Upper lobe of left lung (tissue), 6 donors: ENCODE measurements around the gene LRP5. TPM values are rescaled to one million over a fixed set of nuclear protein-coding genes. Genes with fewer than 3 reads are reported as not detected.

Experiments
- ATAC-seq, 2 donors: fragments of 200-7000 bp; cut with Tn5 transposase; one replicate each; pipeline ENCODE4 v1.9.1; 2022; ENCODE audit warnings: mild to moderate bottlenecking in 2 of 2, moderate library complexity in 2 of 2; ENCODE audit not compliant: low FRiP score in 2 of 2
- DNase-seq, 2 donors: peaks; one replicate each; pipeline ENCODE4 v3.0.0-alpha.2; 2019 to 2020
- H3K27ac ChIP-seq, 4 donors: fragments of 200-600 bp; sonication (generic); one replicate each; pipeline ENCODE4 v1.5.1; 2016 to 2019
- H3K27me3 ChIP-seq, 4 donors: fragments of 200-600 bp; sonication (generic); one replicate each; pipeline ENCODE4 v1.5.1; 2017 to 2019
- H3K36me3 ChIP-seq, 4 donors: fragments of 200-600 bp; sonication (generic); one replicate each; pipeline ENCODE4 v1.5.1; 2016 to 2019
- H3K4me1 ChIP-seq, 4 donors: fragments of 200-600 bp; sonication (generic); one replicate each; pipeline ENCODE4 v1.5.1; 2018 to 2019
- H3K4me3 ChIP-seq, 4 donors: fragments of 200-600 bp; sonication (generic); one replicate each; pipeline ENCODE4 v1.5.1; 2017 to 2019; ENCODE audit warnings: mild to moderate bottlenecking in 2 of 4, moderate library complexity in 1 of 4
- H3K9me3 ChIP-seq, 4 donors: fragments of 200-600 bp; sonication (generic); one replicate each; pipeline ENCODE4 v1.5.1; 2018 to 2019
- CTCF ChIP-seq, 6 experiments: fragments of 450-650 bp in 4 of 6; fragments of 200-600 bp in 2 of 6; sonication (generic) in 2 of 6; IDR thresholded peaks; one replicate each; pipeline ENCODE4 v1.5.1; 2016 to 2019; ENCODE audit warnings: antibody characterized with exemption in 6 of 6
- EP300 ChIP-seq, 4 donors: sonication (generic); formaldehyde crosslinking; IDR thresholded peaks; one replicate each; pipeline ENCODE4 v1.5.1; 2017; ENCODE audit warnings: antibody characterized with exemption in 4 of 4, control low read depth in 2 of 4
- POLR2A ChIP-seq, 4 donors: fragments of 450-650 bp; IDR thresholded peaks; one replicate each; pipeline ENCODE4 v1.5.1; 2016 to 2017; ENCODE audit warnings: antibody characterized with exemption in 4 of 4, mild to moderate bottlenecking in 2 of 4
- POLR2AphosphoS5 ChIP-seq, 2 donors: sonication (generic); formaldehyde crosslinking; IDR thresholded peaks; one replicate each; pipeline ENCODE4 v1.5.1; 2017; ENCODE audit warnings: antibody characterized with exemption in 2 of 2
- WGBS, 2 donors: methylation state at CpG; one replicate each; pipeline ENCODE4 v1.1.5; 2017 to 2018; 5-methylcytosine and 5-hydroxymethylcytosine counted together
- total RNA-seq, 6 donors: library from RNA; depleted of rRNA in 4 of 6; stranded (reverse); fragments of >200 nt in 4 of 6; gene quantifications; one replicate each; pipeline versions ENCODE4 v1.1.0 to v1.2.1, GENCODE V29; 2016 to 2021
- donor health status: DM: no; HTN: no; CAD: no; lungs with moderate emphysema.
- donor health status: DM: no; HTN: yes; CAD: no; lungs with severe emphysema.

The LRP5 gene
- total RNA-seq: 10 to 100 TPM; 51.5 to 79.4 (median 67.6) TPM

GRCh38 chr11:68312117-68312779 is at the start of gene LRP5:
Gene LRP5, plus strand, starts transcription at chr11:68312591. Its CDS starts 124 bp downstream, at chr11:68312715.
- WGBS, 2 donors: 9 to 16% methylated on average over 20 to 42 of the region's 85 CpGs
- peak; percentile 40 to 90 for DNase-seq

GRCh38 chr11:68263444-68264035 is 48.9 kb upstream of the LRP5 start:
- Histone ChIP-seq H3K4me1 (no peaks in the 10 kb centered on the region), H3K27me3 (no peaks in the 10 kb centered on the region), H3K27ac (no peak overlapping the region), H3K4me3 (no peak overlapping the region), H3K36me3 (peaks cover 19 to 74% (median 60%) of the 10 kb centered on the region in 4 donors), H3K9me3 (no peaks in the 10 kb centered on the region)
- TF ChIP-seq POLR2A (IDR thresholded peaks at IDR 0.05) (no peak), CTCF (IDR thresholded peaks at IDR 0.05) (no peak), POLR2AphosphoS5 (IDR thresholded peaks at IDR 0.05) (no peak), EP300 (IDR thresholded peaks at IDR 0.05) (no peak)
- ATAC-seq (peak in 1 of 2 donors; percentile 38), DNase-seq (peak in 1 of 2 donors; percentile 48)
- WGBS, 2 donors: 87 to 94% methylated on average over 8 to 13 of the region's 13 CpGs

More at GRCh38 chr11:68312117-68312779, at the start of gene LRP5:
- Histone ChIP-seq H3K9me3 (no peaks in the 10 kb centered on the region), H3K27me3 (peaks cover 0 to 5% (median 0%) of the 10 kb centered on the region in 4 donors), H3K4me3 (peak within 1 kb of the TSS; percentile 11 to 73 (median 66)), H3K36me3 (no peaks in the 10 kb centered on the region), H3K27ac (peak within 1 kb of the TSS; percentile 66 to 89 (median 71)), H3K4me1 (peaks cover 31 to 50% (median 40%) of the 10 kb centered on the region in 4 donors)
- TF ChIP-seq POLR2AphosphoS5 (IDR thresholded peaks at IDR 0.05): no peak
- no peak for TF ChIP-seq POLR2A (IDR thresholded peaks at IDR 0.05)
- TF ChIP-seq CTCF (IDR thresholded peaks at IDR 0.05): no peak
- no peak for TF ChIP-seq EP300 (IDR thresholded peaks at IDR 0.05)
- ATAC-seq: peak in 1 of 2 donors; percentile 34

GRCh38 chr11:68264244-68264643 is 48.1 kb upstream of the LRP5 start:
- WGBS, 2 donors: 95 to 97% methylated on average over 1 of the region's 1 CpG
- TF ChIP-seq POLR2A (IDR thresholded peaks at IDR 0.05) (no peak), EP300 (IDR thresholded peaks at IDR 0.05) (no peak)
- Histone ChIP-seq H3K27ac (no peak overlapping the region), H3K4me3 (no peak overlapping the region), H3K9me3 (no peaks in the 10 kb centered on the region), H3K27me3 (no peaks in the 10 kb centered on the region), H3K4me1 (no peaks in the 10 kb centered on the region), H3K36me3 (peaks cover 19 to 74% (median 60%) of the 10 kb centered on the region in 4 donors)
- DNase-seq: no peak
- no peak for ATAC-seq

- DNase-seq: no peak
- H3K4me1 ChIP-seq: peaks cover 0 to 6% (median 2%) of the 10 kb centered on the region in 4 donors
- H3K4me3 ChIP-seq: no peak overlapping the region
- H3K9me3 ChIP-seq: no peaks in the 10 kb centered on the region
- no peak for ATAC-seq
- H3K27ac ChIP-seq: no peak overlapping the region
- 89% methylated on average over 13 of the region's 13 CpGs for WGBS, 2 donors
- no peaks in the 10 kb centered on the region for H3K27me3 ChIP-seq
- H3K36me3 ChIP-seq: peaks cover 19 to 74% (median 60%) of the 10 kb centered on the region in 4 donors
- TF ChIP-seq EP300 (IDR thresholded peaks at IDR 0.05) (no peak), POLR2AphosphoS5 (IDR thresholded peaks at IDR 0.05) (no peak), CTCF (IDR thresholded peaks at IDR 0.05) (no peak), POLR2A (IDR thresholded peaks at IDR 0.05) (no peak)
These were observed 47.5 kb upstream of the LRP5 start for GRCh38 chr11:68264741-68265540.
